ENCODE measurements around the gene ACVR1C.

DNA sequence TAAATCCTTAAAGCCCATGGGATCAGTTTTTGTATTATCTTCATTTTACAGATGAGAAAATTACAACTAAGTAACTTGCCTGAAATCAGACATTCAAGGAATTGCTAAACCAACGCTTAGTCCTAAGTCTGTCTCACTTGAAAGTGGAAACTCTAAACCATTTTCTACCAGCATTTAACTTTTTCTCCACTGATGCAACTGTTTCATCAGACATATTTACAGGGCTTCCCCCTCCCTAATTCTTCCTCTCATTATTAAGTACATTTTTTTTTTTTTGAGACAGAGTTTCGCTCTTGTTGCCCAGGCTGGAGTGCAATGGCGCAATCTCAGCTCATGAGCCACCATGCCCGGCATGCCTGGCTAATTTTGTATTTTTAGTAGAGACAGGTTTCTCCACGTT, 88.6 kb downstream of the ACVR1C start:
- TF ChIP-seq, protein P1, sequence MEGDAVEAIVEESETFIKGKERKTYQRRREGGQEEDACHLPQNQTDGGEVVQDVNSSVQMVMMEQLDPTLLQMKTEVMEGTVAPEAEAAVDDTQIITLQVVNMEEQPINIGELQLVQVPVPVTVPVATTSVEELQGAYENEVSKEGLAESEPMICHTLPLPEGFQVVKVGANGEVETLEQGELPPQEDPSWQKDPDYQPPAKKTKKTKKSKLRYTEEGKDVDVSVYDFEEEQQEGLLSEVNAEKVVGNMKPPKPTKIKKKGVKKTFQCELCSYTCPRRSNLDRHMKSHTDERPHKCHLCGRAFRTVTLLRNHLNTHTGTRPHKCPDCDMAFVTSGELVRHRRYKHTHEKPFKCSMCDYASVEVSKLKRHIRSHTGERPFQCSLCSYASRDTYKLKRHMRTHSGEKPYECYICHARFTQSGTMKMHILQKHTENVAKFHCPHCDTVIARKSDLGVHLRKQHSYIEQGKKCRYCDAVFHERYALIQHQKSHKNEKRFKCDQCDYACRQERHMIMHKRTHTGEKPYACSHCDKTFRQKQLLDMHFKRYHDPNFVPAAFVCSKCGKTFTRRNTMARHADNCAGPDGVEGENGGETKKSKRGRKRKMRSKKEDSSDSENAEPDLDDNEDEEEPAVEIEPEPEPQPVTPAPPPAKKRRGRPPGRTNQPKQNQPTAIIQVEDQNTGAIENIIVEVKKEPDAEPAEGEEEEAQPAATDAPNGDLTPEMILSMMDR (IDR thresholded peaks at IDR 0.05; ENCODE audit: low read length), result no peak
- no peak for TF ChIP-seq EZH2phosphoT487 (IDR thresholded peaks at IDR 0.05; ENCODE audit: low read length)
- no peak for TF ChIP-seq EZH2 (optimal IDR thresholded peaks at IDR 0.05; ENCODE audit: low read depth, low read length)
